PC-9 (cell line): ENCODE data around the gene MB. TPM values are rescaled to one million over a fixed set of nuclear protein-coding genes. Genes with fewer than 3 reads are reported as not detected.

Source experiments
- BruUV-seq: library from RNA; stranded (reverse); fragments of 400-500 nt; replicated peaks from 2 replicates; lab custom pipeline; 2021; lab: Mats Ljungman, UMichigan
- CTCF ChIA-PET: fragments of 300-600 bp; sonication (Branson Sonifier 250); formaldehyde crosslinking; loops from one replicate; lab custom pipeline; 2022; ENCODE audit warnings: antibody characterized with exemption; lab: Charles Lee
- POLR2A ChIA-PET: fragments of 300-600 bp; sonication (Branson Sonifier 250); formaldehyde crosslinking; loops from one replicate; lab custom pipeline; 2022; ENCODE audit warnings: antibody characterized with exemption; ENCODE audit not compliant: unreplicated experiment; lab: Charles Lee
- DNase-seq, 2 experiments: peaks; one replicate each; pipeline versions ENCODE4 v3.0.0 to v3.0.0-alpha.2; 2015 to 2022; ENCODE audit warnings: mixed read lengths in 1 of 2
- H2AFZ ChIP-seq: fragments of 200-600 bp; sonication (generic); 2 replicates; pipeline ENCODE4 v1.8.1; 2017; ENCODE audit warnings: antibody characterized with exemption
- H3F3A ChIP-seq: fragments of 200-600 bp; sonication (generic); 2 replicates; pipeline ENCODE4 v1.8.1; 2017; ENCODE audit warnings: antibody characterized with exemption, mild to moderate bottlenecking, low read depth; ENCODE audit not compliant: insufficient read depth
- H3K27ac ChIP-seq: fragments of 200-600 bp; sonication (generic); 2 replicates; pipeline ENCODE4 v1.6.1; 2016; ENCODE audit warnings: mixed run types
- H3K27me3 ChIP-seq: fragments of 200-600 bp; sonication (generic); 2 replicates; pipeline ENCODE4 v1.6.1; 2016; ENCODE audit warnings: low read depth, mixed run types; ENCODE audit not compliant: insufficient read depth
- H3K36me3 ChIP-seq: fragments of 200-600 bp; sonication (generic); 2 replicates; pipeline ENCODE4 v1.6.1; 2016; ENCODE audit warnings: low read depth, mixed run types
- H3K4me1 ChIP-seq: fragments of 200-600 bp; sonication (generic); replicated peaks from 2 replicates; pipeline ENCODE4 v1.6.1; 2016; ENCODE audit warnings: mixed run types; ENCODE audit not compliant: insufficient read depth
- H3K4me2 ChIP-seq: fragments of 200-600 bp; sonication (generic); 2 replicates; pipeline ENCODE4 v1.6.1; 2017; ENCODE audit warnings: mixed run types
- H3K4me3 ChIP-seq: fragments of 200-600 bp; sonication (generic); 2 replicates; pipeline ENCODE4 v1.6.1; 2016; ENCODE audit warnings: mixed run types
- H3K79me2 ChIP-seq: fragments of 200-600 bp; sonication (generic); 2 replicates; pipeline ENCODE4 v1.6.1; 2017; ENCODE audit warnings: low read depth, mixed run types
- H3K9me2 ChIP-seq: fragments of 200-600 bp; sonication (generic); 2 replicates; pipeline ENCODE4 v1.8.1; 2017; ENCODE audit warnings: mild to moderate bottlenecking; ENCODE audit not compliant: insufficient read depth
- H3K9me3 ChIP-seq: fragments of 200-600 bp; sonication (generic); 2 replicates; pipeline ENCODE4 v1.8.1; 2016; ENCODE audit warnings: low read depth; ENCODE audit not compliant: insufficient read depth
- H4K20me1 ChIP-seq: fragments of 200-600 bp; sonication (generic); 2 replicates; pipeline ENCODE4 v1.8.1; 2017; ENCODE audit not compliant: insufficient read depth
- CTCF ChIP-seq: fragments of 200-600 bp; sonication (generic); conservative IDR thresholded peaks from 2 replicates; pipeline ENCODE4 v1.6.1; 2017; ENCODE audit warnings: mixed run types, antibody characterized with exemption, mild to moderate bottlenecking, moderate library complexity
- EZH2 ChIP-seq: fragments of 200-600 bp; sonication (generic); IDR thresholded peaks from 2 replicates; pipeline ENCODE4 v1.8.0; 2017; ENCODE audit warnings: antibody characterized with exemption, low read depth
- intact Hi-C: fragments of 100-400 bp; cut with micrococcal nuclease; formaldehyde crosslinking; loops from one replicate; pipeline ENCODE4 v1.10.0; 2022; ENCODE audit not compliant: unreplicated experiment
- total RNA-seq: library from RNA; stranded (reverse); gene quantifications from 2 replicates; pipeline ENCODE4 v1.2.3, GENCODE V29; 2021

MB gene
- total RNA-seq, 1 experiment from 2014 or later = 5.0 TPM

- no peak for DNase-seq
- H3K4me1 ChIP-seq = peaks cover 53% of the 10 kb centered on the region
- no peaks in the 10 kb centered on the region for H3K27me3 ChIP-seq
- intact Hi-C loops = no loop called here
- CTCF ChIA-PET = no interaction called here
- no peaks in the 10 kb centered on the region for H4K20me1 ChIP-seq
- no peak overlapping the region for H3K4me2 ChIP-seq
- H3K9me2 ChIP-seq = no peaks in the 10 kb centered on the region
- no peaks in the 10 kb centered on the region for H3K79me2 ChIP-seq
- no peak overlapping the region for H2AFZ ChIP-seq
- H3K36me3 ChIP-seq = no peaks in the 10 kb centered on the region
- H3K4me3 ChIP-seq = no peak overlapping the region
- no TSS peak for BruUV-seq
- POLR2A ChIA-PET = no interaction called here
- TF ChIP-seq EZH2 = no peak
- TF ChIP-seq CTCF = no peak
- H3K9me3 ChIP-seq = no peaks in the 10 kb centered on the region
- no peak overlapping the region for H3K27ac ChIP-seq
- H3F3A ChIP-seq = peaks cover 53% of the 10 kb centered on the region
Measured at GRCh38 chr22:35609761-35610160, 7.4 kb downstream of the MB start.

GRCh38 chr22:35609261-35609660 lies 7.9 kb downstream of the MB start:
- Histone ChIP-seq H3K4me1 (peaks cover 58% of the 10 kb centered on the region), H3K4me2 (no peak overlapping the region), H3K9me3 (no peaks in the 10 kb centered on the region), H3F3A (peaks cover 58% of the 10 kb centered on the region), H3K9me2 (no peaks in the 10 kb centered on the region), H3K27me3 (no peaks in the 10 kb centered on the region), H3K79me2 (no peaks in the 10 kb centered on the region), H3K36me3 (no peaks in the 10 kb centered on the region), H3K27ac (no peak overlapping the region), H4K20me1 (no peaks in the 10 kb centered on the region), H2AFZ (no peak overlapping the region), H3K4me3 (no peak overlapping the region)
- ChIA-PET CTCF (no interaction called here), POLR2A (no interaction called here)
- no peak for DNase-seq
- intact Hi-C loops = no loop called here
- no peak for TF ChIP-seq CTCF
- TF ChIP-seq EZH2 = no peak
- BruUV-seq = no TSS peak

GRCh38 chr22:35608088-35608487 lies 9.0 kb downstream of the MB start:
- no peak overlapping the region for H2AFZ ChIP-seq
- no peaks in the 10 kb centered on the region for H4K20me1 ChIP-seq
- no peaks in the 10 kb centered on the region for H3K79me2 ChIP-seq
- no peaks in the 10 kb centered on the region for H3K9me2 ChIP-seq
- H3K4me2 ChIP-seq = no peak overlapping the region
- ChIA-PET CTCF (no interaction called here), POLR2A (no interaction called here)
- no peaks in the 10 kb centered on the region for H3K27me3 ChIP-seq
- no peak for TF ChIP-seq EZH2
- H3K4me3 ChIP-seq = no peak overlapping the region
- BruUV-seq = no TSS peak
- intact Hi-C loops = no loop called here
- H3K9me3 ChIP-seq = no peaks in the 10 kb centered on the region
- H3K27ac ChIP-seq = no peak overlapping the region
- DNase-seq = no peak
- H3F3A ChIP-seq = peaks cover 66% of the 10 kb centered on the region
- peaks cover 69% of the 10 kb centered on the region for H3K4me1 ChIP-seq
- H3K36me3 ChIP-seq = no peaks in the 10 kb centered on the region

- no peaks in the 10 kb centered on the region for H3K9me2 ChIP-seq
- no peaks in the 10 kb centered on the region for H3K36me3 ChIP-seq
- peaks cover 68% of the 10 kb centered on the region for H3K4me1 ChIP-seq
- TF ChIP-seq EZH2 (no peak), CTCF (no peak)
- DNase-seq = no peak
- no TSS peak for BruUV-seq
- intact Hi-C loops = no loop called here
- H4K20me1 ChIP-seq = no peaks in the 10 kb centered on the region
- H3K79me2 ChIP-seq = no peaks in the 10 kb centered on the region
- CTCF ChIA-PET = no interaction called here
- no peak overlapping the region for H2AFZ ChIP-seq
- H3K9me3 ChIP-seq = no peaks in the 10 kb centered on the region
- H3K4me2 ChIP-seq = peak overlapping the region; percentile 23
- H3K27ac ChIP-seq = peak overlapping the region; percentile 91
- no peaks in the 10 kb centered on the region for H3K27me3 ChIP-seq
- peaks cover 65% of the 10 kb centered on the region for H3F3A ChIP-seq
- no peak overlapping the region for H3K4me3 ChIP-seq
- POLR2A ChIA-PET = interaction anchor here (0.6 kb wide), 1 partner anchor 9 kb away, joined by 3 read pairs; no protein-coding TSS in a partner anchor
Measured at GRCh38 chr22:35606916-35607315, 10.2 kb downstream of the MB start.
